WERI-Rb-1 (cell line): ENCODE measurements around the gene XAGE1B.
"Not testable (repeated sequence)": the region's sequence is repeated elsewhere in the genome, so short reads cannot be mapped to it uniquely, and the experiment has no call there.

Experiments
- DNase-seq: peaks from one replicate; pipeline ENCODE4 v3.0.0-alpha.2; 2020
- H3K27ac ChIP-seq: fragments of 250-450 bp; sonication (Bioruptor Pico); 2 replicates; pipeline ENCODE4 v1.5.1; 2020; ENCODE audit warnings: mild to moderate bottlenecking, moderate library complexity
- H3K27me3 ChIP-seq: fragments of 250-450 bp; sonication (Bioruptor Pico); 2 replicates; pipeline ENCODE4 v1.5.1; 2021; ENCODE audit warnings: mild to moderate bottlenecking, low read depth, moderate library complexity; ENCODE audit not compliant: insufficient read depth, severe bottlenecking
- H3K36me3 ChIP-seq: fragments of 250-450 bp; sonication (Bioruptor Pico); 2 replicates; pipeline ENCODE4 v1.5.1; 2020; ENCODE audit warnings: mild to moderate bottlenecking, moderate library complexity
- H3K4me3 ChIP-seq: 2 replicates; pipeline ENCODE4 v1.5.1; 2011; ENCODE audit warnings: low read depth, mild to moderate bottlenecking, control low read depth, low read length
- H3K9me3 ChIP-seq: fragments of 250-450 bp; sonication (Bioruptor Pico); 2 replicates; pipeline ENCODE4 v1.5.1; 2021; ENCODE audit warnings: mild to moderate bottlenecking, moderate library complexity; ENCODE audit not compliant: severe bottlenecking
- CTCF ChIP-seq: IDR thresholded peaks from 2 replicates; pipeline ENCODE4 v1.5.1; 2011; ENCODE audit warnings: low read depth, mild to moderate bottlenecking, control low read depth, inconsistent platforms, low read length

The XAGE1B gene

GRCh38 chrX:52504551-52504950, 12.3 kb downstream of the XAGE1B start:
- TF ChIP-seq CTCF = no peak

GRCh38 chrX:52501362-52501761, 15.5 kb downstream of the XAGE1B start:
- not testable (repeated sequence) for DNase-seq, H3K4me3 ChIP-seq, H3K9me3 ChIP-seq, H3K27ac ChIP-seq, H3K36me3 ChIP-seq
- peaks cover 40% of the 10 kb centered on the region for H3K27me3 ChIP-seq

More at GRCh38 chrX:52504551-52504950, 12.3 kb downstream of the XAGE1B start:
- no peaks in the 10 kb centered on the region for H3K9me3 ChIP-seq
- no peak overlapping the region for H3K27ac ChIP-seq
- peaks cover 55% of the 10 kb centered on the region for H3K27me3 ChIP-seq
- DNase-seq = no peak
- no peaks in the 10 kb centered on the region for H3K36me3 ChIP-seq
- no peak overlapping the region for H3K4me3 ChIP-seq

- not testable (repeated sequence) for H3K36me3 ChIP-seq, H3K9me3 ChIP-seq, H3K27me3 ChIP-seq, H3K27ac ChIP-seq, H3K4me3 ChIP-seq, DNase-seq
These were observed 20.5 kb downstream of the XAGE1B start for GRCh38 chrX:52496419-52496772.

GRCh38 chrX:52495545-52496418, 21.1 kb downstream of the XAGE1B start, which contains the start of gene XAGE1A:
Gene XAGE1A, plus strand, starts transcription at chrX:52495808. Its CDS starts 1,554 bp downstream, at chrX:52497362.
- H3K36me3 ChIP-seq, H3K27me3 ChIP-seq, H3K4me3 ChIP-seq, H3K27ac ChIP-seq, DNase-seq, H3K9me3 ChIP-seq: not testable (repeated sequence)

- H3K4me3 ChIP-seq, H3K9me3 ChIP-seq, H3K27ac ChIP-seq, DNase-seq, H3K36me3 ChIP-seq: not testable (repeated sequence)
- H3K27me3 ChIP-seq = peaks cover 21% of the 10 kb centered on the region
These were observed 45.6 kb downstream of the XAGE1B start for GRCh38 chrX:52471301-52471700.
